ENCODE data around the gene ADH4. TPM values are rescaled to one million over a fixed set of nuclear protein-coding genes. Genes with fewer than 3 reads are reported as not detected.
"Not testable (repeated sequence)": the region's sequence is repeated elsewhere in the genome, so short reads cannot be mapped to it uniquely, and the experiment has no call there.

ADH4 gene
- total RNA-seq, 4 donors from 2014 or later = 1.6 to 4.1 TPM; not detected in 2

DNA sequence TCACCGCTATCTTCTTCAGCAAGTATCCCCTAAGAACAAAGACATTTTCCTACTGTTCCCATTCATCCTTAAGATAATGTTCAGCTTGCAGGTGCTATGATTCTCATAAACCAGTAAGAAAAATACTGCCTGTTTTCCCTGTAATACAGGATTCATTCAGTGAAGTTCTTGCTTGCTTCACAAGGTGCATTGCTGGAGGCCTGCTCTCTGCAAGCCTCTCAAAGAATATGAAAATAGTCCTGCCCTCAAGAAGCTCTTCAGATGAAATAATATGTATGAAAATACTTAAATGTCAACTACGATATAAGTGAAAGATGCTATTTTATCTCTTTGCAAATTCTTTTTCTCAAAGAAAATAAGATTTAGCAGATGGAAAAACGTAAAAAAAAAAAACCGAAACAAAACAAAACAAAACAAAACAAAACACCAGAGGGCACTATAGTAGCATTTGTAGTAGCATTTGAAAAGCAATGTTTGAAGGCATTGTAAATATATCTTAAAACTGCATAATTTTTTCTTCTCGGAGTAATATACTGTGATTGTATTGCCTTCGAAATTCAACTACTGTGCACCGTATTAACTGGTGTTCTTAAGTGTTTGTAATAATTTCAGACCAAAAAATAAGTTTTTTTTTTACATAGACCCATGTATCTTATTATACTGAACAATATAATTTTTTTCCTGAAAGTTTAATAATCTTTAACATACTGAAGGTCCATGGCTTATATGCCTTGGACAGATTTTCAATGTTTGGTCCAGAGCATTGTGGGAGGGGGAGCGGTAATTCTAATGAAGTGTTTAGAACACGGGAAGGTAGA is 26.0 kb downstream of the ADH4 start:
- TF ChIP-seq, protein P1, sequence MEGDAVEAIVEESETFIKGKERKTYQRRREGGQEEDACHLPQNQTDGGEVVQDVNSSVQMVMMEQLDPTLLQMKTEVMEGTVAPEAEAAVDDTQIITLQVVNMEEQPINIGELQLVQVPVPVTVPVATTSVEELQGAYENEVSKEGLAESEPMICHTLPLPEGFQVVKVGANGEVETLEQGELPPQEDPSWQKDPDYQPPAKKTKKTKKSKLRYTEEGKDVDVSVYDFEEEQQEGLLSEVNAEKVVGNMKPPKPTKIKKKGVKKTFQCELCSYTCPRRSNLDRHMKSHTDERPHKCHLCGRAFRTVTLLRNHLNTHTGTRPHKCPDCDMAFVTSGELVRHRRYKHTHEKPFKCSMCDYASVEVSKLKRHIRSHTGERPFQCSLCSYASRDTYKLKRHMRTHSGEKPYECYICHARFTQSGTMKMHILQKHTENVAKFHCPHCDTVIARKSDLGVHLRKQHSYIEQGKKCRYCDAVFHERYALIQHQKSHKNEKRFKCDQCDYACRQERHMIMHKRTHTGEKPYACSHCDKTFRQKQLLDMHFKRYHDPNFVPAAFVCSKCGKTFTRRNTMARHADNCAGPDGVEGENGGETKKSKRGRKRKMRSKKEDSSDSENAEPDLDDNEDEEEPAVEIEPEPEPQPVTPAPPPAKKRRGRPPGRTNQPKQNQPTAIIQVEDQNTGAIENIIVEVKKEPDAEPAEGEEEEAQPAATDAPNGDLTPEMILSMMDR (IDR thresholded peaks at IDR 0.05) = peak in 2 of 6 experiments; percentile 31 to 33
- TF ChIP-seq POLR2A (IDR thresholded peaks at IDR 0.05) = no peak
- no peak for DNase-seq
- H3K27me3 ChIP-seq = no peaks in the 10 kb centered on the region
- H3K27ac ChIP-seq = no peak overlapping the region
- H3K36me3 ChIP-seq = no peaks in the 10 kb centered on the region
- no peaks in the 10 kb centered on the region for H3K4me1 ChIP-seq
- no peaks in the 10 kb centered on the region for H3K9me3 ChIP-seq
- no peak overlapping the region for H3K4me3 ChIP-seq

DNA sequence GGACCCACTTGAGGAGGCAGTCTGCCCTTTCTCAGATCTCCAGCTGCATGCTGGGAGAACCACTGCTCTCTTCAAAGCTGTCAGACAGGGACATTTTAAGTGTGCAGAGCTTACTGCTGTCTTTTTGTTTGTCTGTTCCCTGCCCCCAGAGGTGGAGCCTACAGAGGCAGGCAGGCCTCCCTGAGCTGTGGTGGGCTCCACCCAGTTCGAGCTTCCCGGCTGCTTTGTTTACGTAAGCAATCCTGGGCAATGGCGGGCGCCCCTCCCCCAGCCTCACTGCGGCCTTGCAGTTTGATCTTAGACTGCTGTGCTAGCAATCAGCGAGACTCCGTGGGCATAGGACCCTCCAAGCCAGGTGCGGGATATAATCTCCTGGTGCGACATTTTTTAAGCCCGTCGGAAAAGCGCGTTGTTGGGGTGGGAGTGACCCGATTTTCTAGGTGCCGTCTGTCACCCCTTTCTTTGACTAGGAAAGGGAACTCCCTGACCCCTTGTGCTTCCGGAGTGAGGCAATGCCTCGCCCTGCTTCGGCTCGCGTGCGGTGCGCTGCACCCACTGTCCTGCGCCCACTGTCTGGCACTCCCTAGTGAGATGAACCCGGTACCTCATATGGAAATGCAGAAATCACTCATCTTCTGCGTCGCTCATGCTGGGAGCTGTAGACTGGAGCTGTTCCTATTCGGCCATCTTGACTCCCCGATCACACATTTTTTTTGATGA is 26.8 kb downstream of the ADH4 start:
- H3K36me3 ChIP-seq, H3K4me1 ChIP-seq, H3K27me3 ChIP-seq, H3K4me3 ChIP-seq, H3K27ac ChIP-seq, H3K9me3 ChIP-seq, DNase-seq: not testable (repeated sequence)

DNA sequence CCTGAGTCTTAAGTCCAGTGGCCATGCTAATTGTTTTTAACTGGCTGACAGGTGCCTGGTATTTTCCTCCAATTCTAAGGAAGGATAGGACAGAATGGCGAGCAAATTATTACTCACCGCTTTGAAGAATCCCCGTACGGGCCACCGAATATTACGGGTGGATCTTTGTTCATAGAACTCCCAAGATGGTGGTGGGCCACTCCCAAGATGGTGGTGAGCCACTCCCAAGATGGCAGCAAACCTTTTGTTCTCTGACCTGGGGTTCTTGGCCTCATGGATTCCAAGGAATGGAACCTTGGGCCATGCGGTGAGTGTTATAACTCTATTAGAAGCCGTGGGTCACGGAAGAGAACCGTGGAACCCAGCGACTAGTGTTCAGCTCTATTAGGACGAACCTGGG is 34.8 kb downstream of the ADH4 start:
- DNase-seq, H3K4me1 ChIP-seq, H3K27me3 ChIP-seq, H3K9me3 ChIP-seq, H3K36me3 ChIP-seq, H3K27ac ChIP-seq, H3K4me3 ChIP-seq: not testable (repeated sequence)

DNA sequence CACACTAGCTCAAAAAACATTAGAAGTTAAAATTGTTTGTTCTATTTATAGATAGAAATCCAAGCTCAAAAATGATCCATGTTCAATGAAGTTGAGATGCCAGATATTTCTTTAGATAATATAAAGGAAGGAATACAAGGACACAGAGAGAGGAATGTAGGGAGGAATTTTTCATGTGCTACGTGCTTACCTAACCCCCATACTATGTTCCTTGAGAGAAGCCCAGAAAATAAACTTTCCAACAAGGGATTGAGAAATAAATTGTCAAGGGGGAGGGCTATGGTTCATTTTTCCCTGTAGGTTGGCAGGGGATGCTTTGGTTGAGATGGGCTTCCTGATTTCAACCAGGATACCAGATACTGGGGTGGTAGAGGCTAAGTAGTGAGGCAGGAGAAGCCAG is 39.9 kb downstream of the ADH4 start:
- H3K27ac ChIP-seq = no peak overlapping the region
- no peak for DNase-seq
- no peaks in the 10 kb centered on the region for H3K4me1 ChIP-seq
- TF ChIP-seq, protein P1 (IDR thresholded peaks at IDR 0.05) = no peak
- TF ChIP-seq POLR2A (IDR thresholded peaks at IDR 0.05) = no peak
- no peak overlapping the region for H3K4me3 ChIP-seq
- no peaks in the 10 kb centered on the region for H3K27me3 ChIP-seq
- no peaks in the 10 kb centered on the region for H3K9me3 ChIP-seq
- H3K36me3 ChIP-seq = no peaks in the 10 kb centered on the region

DNA sequence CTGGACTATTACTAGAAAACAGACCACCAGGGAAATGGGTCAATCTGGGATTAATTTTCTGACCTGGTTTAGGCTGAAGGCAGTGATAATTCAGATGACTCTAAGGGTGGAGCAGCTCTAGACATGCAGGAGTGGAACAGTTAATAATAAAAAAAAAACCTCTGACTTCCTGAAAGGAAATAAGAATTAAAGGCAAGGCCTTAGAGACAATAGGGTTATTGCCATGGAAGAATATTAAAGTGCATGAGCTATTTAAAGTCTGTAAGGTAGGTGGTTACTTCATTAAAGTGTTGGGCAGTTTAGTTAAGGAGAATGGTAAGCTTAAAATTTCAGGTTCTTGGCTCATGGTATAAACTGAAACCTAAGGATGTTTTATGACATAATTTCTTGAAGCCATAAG is 40.9 kb downstream of the ADH4 start:
- Histone ChIP-seq H3K27me3 (no peaks in the 10 kb centered on the region), H3K4me1 (no peaks in the 10 kb centered on the region), H3K9me3 (no peaks in the 10 kb centered on the region), H3K36me3 (no peaks in the 10 kb centered on the region), H3K27ac (no peak overlapping the region), H3K4me3 (no peak overlapping the region)
- TF ChIP-seq, protein P1 (IDR thresholded peaks at IDR 0.05) = no peak
- TF ChIP-seq POLR2A (IDR thresholded peaks at IDR 0.05) = no peak
- no peak for DNase-seq

DNA sequence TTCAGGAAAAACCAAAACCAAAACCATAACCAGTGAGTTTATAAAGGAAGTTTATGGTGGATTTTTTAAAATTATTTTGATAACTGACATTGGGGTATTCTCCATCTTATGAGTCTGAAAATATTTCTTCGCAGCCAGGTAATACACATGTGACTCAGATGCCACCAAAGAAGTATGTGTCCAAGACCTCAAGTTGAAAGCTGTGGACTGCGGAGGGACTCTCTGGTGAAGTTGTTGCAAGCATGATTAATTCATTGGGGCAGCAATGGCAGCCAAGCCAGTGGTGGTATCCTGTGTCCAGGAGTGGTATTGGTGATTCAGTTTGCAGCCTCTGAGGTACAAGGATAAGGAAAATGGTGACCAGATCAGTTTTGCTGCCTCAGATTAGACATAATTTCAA is 41.5 kb downstream of the ADH4 start:
- Histone ChIP-seq H3K36me3 (no peaks in the 10 kb centered on the region), H3K4me3 (no peak overlapping the region), H3K9me3 (no peaks in the 10 kb centered on the region)

More for the DNA sequence above, 41.5 kb downstream of the ADH4 start:
- Histone ChIP-seq H3K27me3 (no peaks in the 10 kb centered on the region), H3K4me1 (no peaks in the 10 kb centered on the region), H3K27ac (no peak overlapping the region)
- TF ChIP-seq, protein P1 (IDR thresholded peaks at IDR 0.05) = no peak
- TF ChIP-seq POLR2A (IDR thresholded peaks at IDR 0.05) = no peak
- DNase-seq = no peak
